ENCODE measurements around the gene DHX57.
"Not testable (repeated sequence)": the region's sequence is repeated elsewhere in the genome, so short reads cannot be mapped to it uniquely, and the experiment has no call there.

The DHX57 gene

DNA sequence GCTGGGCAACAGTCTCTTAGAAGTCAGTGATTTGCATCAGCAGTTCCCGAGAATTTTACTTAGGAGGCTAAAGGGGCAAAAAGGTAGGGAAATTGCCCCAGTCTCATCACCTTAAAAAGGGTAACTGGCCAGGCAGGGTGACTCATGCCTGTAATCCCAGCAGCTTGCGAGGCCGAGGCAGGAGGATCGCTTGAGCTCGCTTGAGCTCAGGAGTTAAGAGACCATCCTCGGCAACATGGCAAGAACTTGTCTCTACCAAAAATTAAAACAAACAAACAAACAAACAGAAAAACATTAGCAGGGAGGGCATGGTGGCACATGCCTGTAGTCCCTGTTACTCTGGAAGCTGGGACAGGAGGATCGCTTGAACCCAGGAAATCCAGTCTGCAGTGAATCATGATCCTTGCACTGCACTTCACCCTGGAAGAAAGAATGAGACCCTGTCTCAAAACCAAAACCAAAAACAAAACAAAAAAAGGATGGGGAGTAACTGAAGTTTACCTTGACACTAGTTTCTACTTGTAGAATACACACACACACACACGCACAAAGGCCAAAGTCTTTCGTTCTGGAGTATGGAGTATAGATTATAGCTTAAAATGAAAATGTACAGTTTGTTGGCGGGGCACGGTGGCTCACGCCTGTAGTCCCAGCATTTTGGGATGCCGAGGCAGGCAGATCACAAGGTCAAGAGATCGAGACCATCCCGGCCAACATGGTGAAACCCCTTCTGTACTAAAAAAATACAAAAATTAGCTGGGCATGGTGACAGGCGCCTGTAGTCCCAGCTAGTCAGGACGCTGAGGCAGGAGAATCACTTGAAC is 100.4 kb downstream of the DHX57 start:
- FAIRE-seq (no peak), DNase-seq (ENCODE audit: insufficient read length, low spot score) (no peak)
- TF ChIP-seq, protein P1, sequence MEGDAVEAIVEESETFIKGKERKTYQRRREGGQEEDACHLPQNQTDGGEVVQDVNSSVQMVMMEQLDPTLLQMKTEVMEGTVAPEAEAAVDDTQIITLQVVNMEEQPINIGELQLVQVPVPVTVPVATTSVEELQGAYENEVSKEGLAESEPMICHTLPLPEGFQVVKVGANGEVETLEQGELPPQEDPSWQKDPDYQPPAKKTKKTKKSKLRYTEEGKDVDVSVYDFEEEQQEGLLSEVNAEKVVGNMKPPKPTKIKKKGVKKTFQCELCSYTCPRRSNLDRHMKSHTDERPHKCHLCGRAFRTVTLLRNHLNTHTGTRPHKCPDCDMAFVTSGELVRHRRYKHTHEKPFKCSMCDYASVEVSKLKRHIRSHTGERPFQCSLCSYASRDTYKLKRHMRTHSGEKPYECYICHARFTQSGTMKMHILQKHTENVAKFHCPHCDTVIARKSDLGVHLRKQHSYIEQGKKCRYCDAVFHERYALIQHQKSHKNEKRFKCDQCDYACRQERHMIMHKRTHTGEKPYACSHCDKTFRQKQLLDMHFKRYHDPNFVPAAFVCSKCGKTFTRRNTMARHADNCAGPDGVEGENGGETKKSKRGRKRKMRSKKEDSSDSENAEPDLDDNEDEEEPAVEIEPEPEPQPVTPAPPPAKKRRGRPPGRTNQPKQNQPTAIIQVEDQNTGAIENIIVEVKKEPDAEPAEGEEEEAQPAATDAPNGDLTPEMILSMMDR (IDR thresholded peaks at IDR 0.05; ENCODE audit: insufficient read depth, missing control alignments): no peak

DNA sequence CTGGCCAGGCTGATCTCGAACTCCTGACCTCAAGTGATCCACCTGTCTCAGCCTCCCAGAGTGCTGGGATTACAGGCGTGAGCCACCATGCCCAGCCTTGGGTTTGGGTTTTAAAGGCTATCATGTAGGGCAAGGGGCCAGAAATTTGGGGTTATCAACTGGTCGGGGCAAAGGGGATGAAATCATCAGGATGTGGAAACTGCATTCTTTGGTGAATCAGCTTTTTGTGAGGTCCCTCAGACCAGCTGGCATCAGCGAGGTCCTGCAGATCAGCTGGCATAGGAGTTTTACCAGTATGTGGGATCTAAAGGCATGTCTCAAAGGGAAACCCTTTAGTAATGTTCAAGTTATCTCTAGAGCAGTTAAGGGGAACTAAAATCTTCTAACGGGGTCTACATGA is 104.1 kb downstream of the DHX57 start:
- FAIRE-seq (no peak), DNase-seq (ENCODE audit: insufficient read length, low spot score) (no peak)
- TF ChIP-seq, protein P1 (IDR thresholded peaks at IDR 0.05; ENCODE audit: insufficient read depth, missing control alignments): no peak

DNA sequence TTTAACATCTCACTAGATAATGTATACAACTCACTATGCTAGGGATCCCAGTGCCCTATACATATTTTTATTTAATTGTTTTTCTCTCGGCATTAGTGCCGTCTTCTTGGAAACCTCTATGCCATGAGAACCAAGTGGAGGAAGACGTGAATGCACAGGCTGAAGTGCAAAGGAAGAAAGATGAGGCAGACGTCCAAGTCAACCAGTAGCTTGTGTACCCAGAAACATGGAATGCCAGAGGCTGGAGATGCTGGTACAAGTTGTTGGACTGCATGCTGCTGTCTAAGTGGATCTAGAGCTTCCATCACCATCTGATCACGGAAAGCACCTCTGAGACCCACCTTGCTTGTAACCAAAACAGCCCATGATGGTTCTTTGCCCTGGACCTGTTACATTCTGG is 110.2 kb downstream of the DHX57 start:
- FAIRE-seq (no peak), DNase-seq (ENCODE audit: insufficient read length, low spot score) (no peak)
- TF ChIP-seq, protein P1 (IDR thresholded peaks at IDR 0.05; ENCODE audit: insufficient read depth, missing control alignments): no peak

DNA sequence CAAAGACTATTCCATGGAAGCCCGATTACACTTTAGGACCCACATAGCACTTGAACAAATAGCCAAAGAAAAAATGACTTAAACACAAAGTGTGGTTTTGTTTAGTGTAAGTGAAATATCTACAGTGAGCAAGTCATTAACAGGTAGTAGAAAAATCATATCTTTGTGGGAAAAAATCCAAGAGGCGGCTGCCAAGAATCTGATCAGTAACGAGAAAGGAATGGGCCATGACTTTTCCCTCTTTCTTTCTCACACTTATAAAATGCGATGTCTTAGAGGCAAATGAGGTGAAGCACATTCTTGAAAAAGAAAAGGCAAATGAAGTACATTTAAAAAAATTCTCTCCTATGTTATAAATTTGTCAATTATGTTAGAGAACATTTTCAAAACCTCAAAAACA is 110.6 kb downstream of the DHX57 start:
- FAIRE-seq: no peak
- DNase-seq (ENCODE audit: insufficient read length, low spot score): no peak
- TF ChIP-seq, protein P1 (IDR thresholded peaks at IDR 0.05; ENCODE audit: insufficient read depth, missing control alignments): no peak

DNA sequence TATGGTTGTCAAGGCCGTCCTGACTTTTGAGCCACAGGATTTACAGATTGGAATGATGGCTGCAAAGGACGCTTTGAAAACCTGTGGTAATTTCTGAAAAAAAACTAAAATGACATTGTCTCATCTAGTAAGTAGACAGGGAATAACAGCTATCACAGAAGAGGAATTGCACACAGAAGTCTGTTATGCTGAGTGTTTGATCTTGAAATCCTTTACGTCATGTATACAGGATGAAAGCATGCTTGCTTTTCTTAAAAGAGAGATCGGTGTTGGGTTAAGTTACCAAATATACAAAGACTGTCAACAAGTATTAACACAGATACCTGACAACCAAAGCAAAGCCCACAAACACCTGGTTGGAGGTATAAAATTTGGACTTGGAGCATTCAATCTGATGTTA is 112.0 kb downstream of the DHX57 start:
- FAIRE-seq (no peak), DNase-seq (ENCODE audit: insufficient read length, low spot score) (no peak)
- TF ChIP-seq, protein P1 (IDR thresholded peaks at IDR 0.05; ENCODE audit: insufficient read depth, missing control alignments): no peak

DNA sequence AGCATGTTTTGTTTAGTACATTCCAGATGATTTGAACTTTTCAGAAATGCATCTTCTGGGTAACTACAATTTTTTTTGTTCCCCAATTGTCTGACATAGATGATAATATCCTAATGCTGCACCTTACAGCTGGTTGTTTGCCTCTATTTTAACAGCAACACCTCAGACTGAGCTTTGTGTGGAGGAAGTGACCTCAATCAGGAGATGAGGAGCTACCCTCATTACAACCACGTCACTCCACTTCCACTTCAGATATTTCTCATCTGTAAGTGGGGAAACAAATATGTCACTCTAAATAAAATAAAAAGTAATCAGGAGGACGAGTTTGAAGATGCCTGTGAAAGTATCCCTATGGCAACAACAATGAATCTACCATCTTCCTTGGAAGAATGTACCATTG is 112.5 kb downstream of the DHX57 start:
- no peak for FAIRE-seq
- TF ChIP-seq, protein P1 (IDR thresholded peaks at IDR 0.05; ENCODE audit: insufficient read depth, missing control alignments): no peak
- no peak for DNase-seq (ENCODE audit: insufficient read length, low spot score)

DNA sequence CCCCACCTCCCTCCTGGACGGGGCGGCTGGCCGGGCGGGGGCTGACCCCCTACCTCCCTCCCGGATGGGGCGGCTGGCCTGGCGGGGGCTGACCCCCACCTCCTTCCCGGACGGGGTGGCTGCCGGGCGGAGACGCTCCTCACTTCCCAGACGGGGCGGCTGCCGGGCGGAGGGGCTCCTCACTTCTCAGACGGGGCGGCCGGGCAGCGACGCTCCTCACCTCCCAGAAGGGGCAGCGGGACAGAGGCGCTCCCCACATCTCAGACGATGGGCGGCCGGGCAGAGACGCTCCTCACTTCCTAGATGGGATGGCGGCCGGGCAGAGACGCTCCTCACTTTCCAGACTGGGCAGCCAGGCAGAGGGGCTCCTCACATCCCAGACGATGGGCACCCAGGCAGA is 119.8 kb downstream of the DHX57 start:
- FAIRE-seq; DNase-seq (ENCODE audit: insufficient read length, low spot score): not testable (repeated sequence)

Data from D721Med (cell line).